GM10266 (cell line): Measurements from ENCODE around the gene ELP6.
"Not testable (repeated sequence)": the region's sequence is repeated elsewhere in the genome, so short reads cannot be mapped to it uniquely, and the experiment has no call there.

Experiments
- DNase-seq: peaks from one replicate; pipeline ENCODE4 v3.0.0; 2012; ENCODE audit errors: extremely low spot score
- CTCF ChIP-seq: IDR thresholded peaks from 2 replicates; pipeline ENCODE4 v1.5.1; 2012; ENCODE audit warnings: mild to moderate bottlenecking, low read depth; ENCODE audit not compliant: control insufficient read depth, insufficient read depth; ENCODE audit errors: missing control alignments

The ELP6 gene

GRCh38 chr3:47476330-47476626 lies 37.2 kb downstream of the ELP6 start:
- TF ChIP-seq CTCF, result no peak

GRCh38 chr3:47475570-47476329 lies 37.8 kb downstream of the ELP6 start, which contains the start of gene SCAP:
SCAP (minus strand) TSS chr3:47475941; CDS start chr3:47442993, 32,948 bp downstream.
- peak; percentile 97 for DNase-seq
- TF ChIP-seq CTCF, result peak; percentile 95

More at GRCh38 chr3:47476330-47476626, 37.2 kb downstream of the ELP6 start:
- no peak for DNase-seq

GRCh38 chr3:47475029-47475569 lies 38.4 kb downstream of the ELP6 start:
- no peak for DNase-seq
- no peak for TF ChIP-seq CTCF

GRCh38 chr3:47473391-47473790 lies 40.1 kb downstream of the ELP6 start:
- no peak for TF ChIP-seq CTCF
- no peak for DNase-seq

GRCh38 chr3:47469616-47470015 lies 43.9 kb downstream of the ELP6 start:
- no peak for TF ChIP-seq CTCF
- no peak for DNase-seq

- not testable (repeated sequence) for DNase-seq
These were observed 45.2 kb downstream of the ELP6 start for GRCh38 chr3:47468315-47468714.

GRCh38 chr3:47464588-47464987 lies 48.9 kb downstream of the ELP6 start:
- no peak for DNase-seq
- no peak for TF ChIP-seq CTCF

- not testable (repeated sequence) for DNase-seq
These were observed 53.9 kb downstream of the ELP6 start for GRCh38 chr3:47459534-47460085.
